ENCODE measurements around the gene SYCP2.

DNA sequence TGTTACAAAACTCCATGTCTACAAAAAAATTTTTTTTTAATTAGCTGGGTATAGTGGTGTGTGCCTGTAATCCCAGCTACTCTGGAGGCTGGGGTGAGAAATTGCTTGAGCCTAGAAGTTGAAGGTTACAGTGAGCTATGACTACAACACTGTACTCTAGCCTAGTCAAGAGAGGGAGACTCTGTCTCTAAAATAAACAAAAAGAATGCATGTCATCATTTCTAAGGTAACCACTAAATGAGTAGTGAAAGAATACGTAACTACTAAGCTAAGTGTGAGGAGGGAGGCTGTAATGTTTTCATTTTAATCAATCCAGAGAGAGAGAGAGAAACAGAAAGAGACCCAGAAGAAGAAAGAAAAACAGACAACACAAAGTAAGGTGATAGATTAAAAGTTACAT is 9.9 kb downstream of the SYCP2 start:
- TF ChIP-seq, protein P1, sequence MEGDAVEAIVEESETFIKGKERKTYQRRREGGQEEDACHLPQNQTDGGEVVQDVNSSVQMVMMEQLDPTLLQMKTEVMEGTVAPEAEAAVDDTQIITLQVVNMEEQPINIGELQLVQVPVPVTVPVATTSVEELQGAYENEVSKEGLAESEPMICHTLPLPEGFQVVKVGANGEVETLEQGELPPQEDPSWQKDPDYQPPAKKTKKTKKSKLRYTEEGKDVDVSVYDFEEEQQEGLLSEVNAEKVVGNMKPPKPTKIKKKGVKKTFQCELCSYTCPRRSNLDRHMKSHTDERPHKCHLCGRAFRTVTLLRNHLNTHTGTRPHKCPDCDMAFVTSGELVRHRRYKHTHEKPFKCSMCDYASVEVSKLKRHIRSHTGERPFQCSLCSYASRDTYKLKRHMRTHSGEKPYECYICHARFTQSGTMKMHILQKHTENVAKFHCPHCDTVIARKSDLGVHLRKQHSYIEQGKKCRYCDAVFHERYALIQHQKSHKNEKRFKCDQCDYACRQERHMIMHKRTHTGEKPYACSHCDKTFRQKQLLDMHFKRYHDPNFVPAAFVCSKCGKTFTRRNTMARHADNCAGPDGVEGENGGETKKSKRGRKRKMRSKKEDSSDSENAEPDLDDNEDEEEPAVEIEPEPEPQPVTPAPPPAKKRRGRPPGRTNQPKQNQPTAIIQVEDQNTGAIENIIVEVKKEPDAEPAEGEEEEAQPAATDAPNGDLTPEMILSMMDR (conservative IDR thresholded peaks at IDR 0.05): no peak
- no peak for TF ChIP-seq ZFX (IDR thresholded peaks at IDR 0.05)

Measured in C4-2B (cell line).